ENCODE results near the gene GHRL.

GHRL gene

DNA sequence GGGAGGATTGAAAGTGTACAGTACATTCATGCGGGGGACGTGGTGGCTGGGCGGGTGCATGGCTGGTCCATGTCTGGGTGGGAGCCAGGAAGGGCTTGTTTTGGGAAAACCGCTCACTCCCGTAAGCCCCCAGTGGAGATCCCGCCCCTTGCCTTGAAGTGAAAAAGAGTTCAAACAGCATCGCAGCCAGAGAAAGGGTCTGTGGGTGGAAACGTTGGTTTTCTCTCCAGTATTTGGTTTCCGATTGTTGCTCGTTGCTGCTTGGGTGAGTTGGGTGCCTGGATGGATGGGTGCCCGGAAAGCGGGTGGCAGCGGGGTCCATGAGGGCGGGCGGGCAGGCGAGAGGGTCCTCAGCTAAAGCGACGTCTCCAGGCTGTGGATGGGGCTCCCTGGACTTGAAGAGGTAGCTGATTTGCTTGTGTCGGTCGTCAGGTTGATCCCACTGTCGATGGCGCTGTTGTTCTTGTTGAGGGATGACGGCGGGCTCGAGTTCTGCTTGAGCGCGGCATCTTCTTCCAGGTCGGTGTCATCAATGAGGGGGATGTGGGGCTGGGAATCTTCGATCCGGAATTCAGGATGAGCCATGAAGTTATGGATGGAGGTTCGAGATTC, 35.8 kb upstream of the GHRL start:
- DNase-seq (ENCODE audit: low read depth): no peak
- no peak overlapping the region for H3K4me3 ChIP-seq (ENCODE audit: control insufficient read depth, low read depth, low read length)
- TF ChIP-seq, protein P1, sequence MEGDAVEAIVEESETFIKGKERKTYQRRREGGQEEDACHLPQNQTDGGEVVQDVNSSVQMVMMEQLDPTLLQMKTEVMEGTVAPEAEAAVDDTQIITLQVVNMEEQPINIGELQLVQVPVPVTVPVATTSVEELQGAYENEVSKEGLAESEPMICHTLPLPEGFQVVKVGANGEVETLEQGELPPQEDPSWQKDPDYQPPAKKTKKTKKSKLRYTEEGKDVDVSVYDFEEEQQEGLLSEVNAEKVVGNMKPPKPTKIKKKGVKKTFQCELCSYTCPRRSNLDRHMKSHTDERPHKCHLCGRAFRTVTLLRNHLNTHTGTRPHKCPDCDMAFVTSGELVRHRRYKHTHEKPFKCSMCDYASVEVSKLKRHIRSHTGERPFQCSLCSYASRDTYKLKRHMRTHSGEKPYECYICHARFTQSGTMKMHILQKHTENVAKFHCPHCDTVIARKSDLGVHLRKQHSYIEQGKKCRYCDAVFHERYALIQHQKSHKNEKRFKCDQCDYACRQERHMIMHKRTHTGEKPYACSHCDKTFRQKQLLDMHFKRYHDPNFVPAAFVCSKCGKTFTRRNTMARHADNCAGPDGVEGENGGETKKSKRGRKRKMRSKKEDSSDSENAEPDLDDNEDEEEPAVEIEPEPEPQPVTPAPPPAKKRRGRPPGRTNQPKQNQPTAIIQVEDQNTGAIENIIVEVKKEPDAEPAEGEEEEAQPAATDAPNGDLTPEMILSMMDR (IDR thresholded peaks at IDR 0.05; ENCODE audit: control insufficient read depth, insufficient read depth, low read depth, low read length, missing control alignments): no peak

DNA sequence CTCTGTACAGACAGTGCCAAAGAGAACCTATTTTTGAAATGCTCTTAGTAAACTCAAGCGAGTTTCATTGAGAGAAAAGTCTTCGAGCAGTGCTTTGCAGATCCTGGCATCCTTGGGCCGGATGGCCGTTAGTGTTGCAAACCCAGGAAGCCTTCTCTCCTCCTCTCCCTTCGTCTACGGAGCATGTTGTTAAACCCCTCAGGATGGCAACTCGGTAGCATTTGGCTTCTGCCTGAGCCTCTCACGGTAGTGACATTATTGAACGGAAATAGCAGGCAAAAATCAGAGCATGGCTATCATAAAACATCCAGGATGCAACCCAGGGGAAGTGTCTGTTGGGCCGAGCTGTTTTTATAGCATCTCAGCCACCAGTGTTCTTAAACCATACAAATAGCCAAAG, 34.8 kb upstream of the GHRL start:
- TF ChIP-seq, protein P1 (IDR thresholded peaks at IDR 0.05; ENCODE audit: control insufficient read depth, insufficient read depth, low read depth, low read length, missing control alignments): no peak
- H3K4me3 ChIP-seq (ENCODE audit: control insufficient read depth, low read depth, low read length): no peak overlapping the region
- DNase-seq (ENCODE audit: low read depth): no peak

DNA sequence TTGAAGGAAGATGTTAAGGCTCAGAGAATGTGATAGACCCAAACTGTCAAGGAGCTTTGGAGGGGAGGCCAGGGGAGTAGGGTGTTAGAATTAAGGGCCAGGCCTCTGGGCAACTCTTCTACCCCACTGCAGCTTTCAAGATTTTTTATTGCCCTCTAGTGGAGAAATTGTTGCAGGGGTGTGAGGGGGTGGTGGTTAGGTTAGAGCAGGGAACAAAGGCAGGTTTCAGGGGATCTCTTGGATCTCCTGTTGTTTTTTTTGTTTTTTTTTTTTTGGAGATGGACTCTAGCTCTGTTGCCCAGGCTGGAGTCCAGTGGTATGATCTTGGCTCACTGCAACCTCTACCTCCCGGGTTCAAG, 29.6 kb upstream of the GHRL start:
- DNase-seq (ENCODE audit: low read depth): no peak
- TF ChIP-seq, protein P1 (IDR thresholded peaks at IDR 0.05; ENCODE audit: control insufficient read depth, insufficient read depth, low read depth, low read length, missing control alignments): peak; percentile 24
- no peak overlapping the region for H3K4me3 ChIP-seq (ENCODE audit: control insufficient read depth, low read depth, low read length)

DNA sequence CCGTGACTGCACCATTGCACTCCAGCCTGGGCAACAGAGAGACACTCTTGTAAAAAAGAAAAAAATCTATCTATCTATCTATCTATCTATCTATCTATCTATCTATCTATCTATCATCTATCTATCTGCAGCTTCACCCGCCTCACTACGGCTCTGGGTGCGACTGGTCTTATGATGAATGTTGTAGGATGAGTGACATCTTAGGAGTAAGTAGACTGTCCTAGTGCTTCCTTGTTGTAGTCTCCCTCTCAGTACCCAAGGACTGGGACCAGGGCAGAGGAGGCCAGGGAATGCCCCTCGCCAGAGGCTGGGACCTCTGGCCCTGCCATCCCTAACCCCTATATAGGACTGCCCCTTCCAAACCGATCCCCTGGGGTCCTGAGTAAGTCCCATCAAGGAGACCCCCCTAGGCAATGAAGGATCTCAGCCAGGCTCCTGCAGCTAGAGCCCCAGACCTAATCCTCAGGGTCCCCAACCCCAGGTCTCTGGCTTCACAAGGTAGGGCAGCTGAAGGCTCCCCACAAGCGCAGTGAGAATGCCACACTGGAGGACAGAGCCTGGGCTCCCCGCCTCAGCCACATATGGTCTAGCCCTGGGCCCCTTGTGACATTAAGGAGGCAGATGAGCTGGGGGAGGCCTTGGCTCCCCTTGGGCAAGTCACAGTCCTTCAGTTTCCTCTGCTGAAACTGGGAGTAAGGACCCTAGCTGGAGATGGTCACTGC, 29.0 kb upstream of the GHRL start:
- H3K4me3 ChIP-seq (ENCODE audit: control insufficient read depth, low read depth, low read length): no peak overlapping the region
- no peak for DNase-seq (ENCODE audit: low read depth)
- TF ChIP-seq, protein P1 (IDR thresholded peaks at IDR 0.05; ENCODE audit: control insufficient read depth, insufficient read depth, low read depth, low read length, missing control alignments): no peak

DNA sequence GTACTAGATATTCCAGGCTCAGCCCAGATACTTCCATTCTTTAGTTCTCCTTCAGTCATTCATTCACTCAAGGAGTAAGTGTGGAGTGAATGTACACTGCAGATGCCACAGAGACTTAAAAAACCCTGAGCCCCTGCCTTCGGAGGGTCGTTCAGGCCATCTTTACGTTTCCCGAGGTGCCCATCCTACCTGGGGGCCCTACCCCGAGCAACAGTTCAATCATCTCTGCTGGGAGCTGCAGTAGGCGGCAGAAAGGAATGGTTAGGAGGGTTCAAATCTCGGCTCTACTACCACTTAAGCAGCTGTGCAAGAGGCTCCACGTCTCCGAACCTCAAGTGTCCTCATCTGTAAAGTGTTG, 27.6 kb upstream of the GHRL start:
- DNase-seq (ENCODE audit: low read depth): no peak
- TF ChIP-seq, protein P1 (IDR thresholded peaks at IDR 0.05; ENCODE audit: control insufficient read depth, insufficient read depth, low read depth, low read length, missing control alignments): no peak
- H3K4me3 ChIP-seq (ENCODE audit: control insufficient read depth, low read depth, low read length): peak overlapping the region; percentile 99

DNA sequence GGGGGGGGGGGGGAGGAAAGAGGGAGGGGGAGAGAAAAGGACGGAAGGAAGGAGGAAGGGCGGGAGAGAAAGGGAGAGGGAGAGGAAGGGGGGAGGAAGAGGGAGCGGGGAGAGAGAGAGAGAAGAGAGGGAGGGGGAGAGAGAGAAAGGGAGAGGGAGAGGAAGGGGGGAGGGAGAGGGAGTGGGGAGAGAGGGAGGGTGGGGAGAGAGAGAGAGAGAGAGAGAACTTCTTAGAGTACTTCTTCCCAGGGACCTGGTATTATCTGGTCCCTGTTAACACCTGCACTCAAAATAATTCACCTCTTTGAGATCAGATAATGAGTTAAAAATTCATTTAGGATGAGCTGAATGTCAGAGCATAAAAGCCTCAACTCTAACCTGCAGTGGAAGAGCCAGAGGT, 27.1 kb upstream of the GHRL start:
- peak overlapping the region; percentile 99 for H3K4me3 ChIP-seq (ENCODE audit: control insufficient read depth, low read depth, low read length)
- DNase-seq (ENCODE audit: low read depth): no peak
- TF ChIP-seq, protein P1 (IDR thresholded peaks at IDR 0.05; ENCODE audit: control insufficient read depth, insufficient read depth, low read depth, low read length, missing control alignments): no peak

All from AG09309 (cell line).